KMS-11 (cell line): Measurements from ENCODE around the gene PHC1.

ENCODE experiments used
- H2AFZ ChIP-seq: fragments of 200-600 bp; sonication (generic); 2 replicates; pipeline ENCODE4 v1.6.1; 2016; ENCODE audit warnings: antibody characterized with exemption, mixed run types, low read depth
- H3K27ac ChIP-seq: fragments of 200-600 bp; sonication (generic); 2 replicates; pipeline ENCODE4 v1.6.1; 2016; ENCODE audit warnings: mild to moderate bottlenecking, mixed run types
- H3K27me3 ChIP-seq: fragments of 200-600 bp; sonication (generic); 2 replicates; pipeline ENCODE4 v1.6.1; 2017; ENCODE audit warnings: mild to moderate bottlenecking, low read depth, mixed run types, moderate library complexity; ENCODE audit not compliant: insufficient read depth
- H3K36me3 ChIP-seq: fragments of 200-600 bp; sonication (generic); 2 replicates; pipeline ENCODE4 v1.6.1; 2017; ENCODE audit warnings: mild to moderate bottlenecking, mixed run types; ENCODE audit not compliant: insufficient read depth
- H3K4me1 ChIP-seq: fragments of 200-600 bp; sonication (generic); 2 replicates; pipeline ENCODE4 v1.6.1; 2016; ENCODE audit warnings: mild to moderate bottlenecking, low read depth, mixed run types; ENCODE audit not compliant: poor library complexity, severe bottlenecking
- H3K4me2 ChIP-seq: fragments of 200-600 bp; sonication (generic); 2 replicates; pipeline ENCODE4 v1.7.0; 2016; ENCODE audit warnings: mild to moderate bottlenecking, mixed run types
- H3K4me3 ChIP-seq: fragments of 200-600 bp; sonication (generic); IDR thresholded peaks from 2 replicates; pipeline ENCODE4 v1.6.1; 2017; ENCODE audit warnings: low read depth, low read length, mixed read lengths; ENCODE audit not compliant: insufficient read depth
- H3K79me2 ChIP-seq: fragments of 200-600 bp; sonication (generic); 2 replicates; pipeline ENCODE4 v1.6.1; 2016; ENCODE audit warnings: low read depth, mixed run types; ENCODE audit not compliant: insufficient read depth
- H3K9ac ChIP-seq: fragments of 200-600 bp; sonication (generic); 2 replicates; pipeline ENCODE4 v1.6.1; 2016; ENCODE audit warnings: mild to moderate bottlenecking, mixed run types
- H4K20me1 ChIP-seq: fragments of 200-600 bp; sonication (generic); 2 replicates; pipeline ENCODE4 v1.6.1; 2016; ENCODE audit warnings: mild to moderate bottlenecking, mixed run types; ENCODE audit not compliant: insufficient read depth
- CTCF ChIP-seq: fragments of 200-600 bp; sonication (generic); conservative IDR thresholded peaks from 2 replicates; pipeline ENCODE4 v1.6.1; 2017; ENCODE audit warnings: low read depth, mild to moderate bottlenecking, antibody characterized with exemption, low read length, moderate library complexity, mixed read lengths

The PHC1 gene

GRCh38 chr12:8941691-8942478, 27.6 kb downstream of the PHC1 start:
- Histone ChIP-seq H2AFZ (no peak overlapping the region), H3K4me1 (peaks cover 9% of the 10 kb centered on the region), H3K4me2 (no peak overlapping the region), H3K27ac (no peak overlapping the region), H3K27me3 (no peaks in the 10 kb centered on the region), H3K36me3 (no peaks in the 10 kb centered on the region), H3K9ac (no peak overlapping the region), H3K79me2 (peaks cover 25% of the 10 kb centered on the region), H3K4me3 (no peak overlapping the region), H4K20me1 (no peaks in the 10 kb centered on the region)
- no peak for TF ChIP-seq CTCF

GRCh38 chr12:8943565-8944186, 29.4 kb downstream of the PHC1 start:
- Histone ChIP-seq H3K27me3 (no peaks in the 10 kb centered on the region), H3K36me3 (no peaks in the 10 kb centered on the region)
- no peak for TF ChIP-seq CTCF

GRCh38 chr12:8946733-8947132, 32.4 kb downstream of the PHC1 start:
- no peak overlapping the region for H3K27ac ChIP-seq
- H3K4me3 ChIP-seq, result no peak overlapping the region
- H3K27me3 ChIP-seq, result no peaks in the 10 kb centered on the region
- H3K36me3 ChIP-seq, result no peaks in the 10 kb centered on the region
- no peak overlapping the region for H3K9ac ChIP-seq
- peaks cover 50% of the 10 kb centered on the region for H3K79me2 ChIP-seq
- no peak for TF ChIP-seq CTCF
- no peak overlapping the region for H2AFZ ChIP-seq
- H4K20me1 ChIP-seq, result peaks cover 5% of the 10 kb centered on the region; the same call in 1 of the 2 replicates
- peak overlapping the region; percentile 78 for H3K4me2 ChIP-seq
- H3K4me1 ChIP-seq, result peaks cover 32% of the 10 kb centered on the region

More at GRCh38 chr12:8943565-8944186, 29.4 kb downstream of the PHC1 start:
- Histone ChIP-seq H3K4me2 (no peak overlapping the region), H2AFZ (no peak overlapping the region), H3K4me1 (peaks cover 24% of the 10 kb centered on the region), H4K20me1 (peaks cover 5% of the 10 kb centered on the region; the same call in 1 of the 2 replicates), H3K79me2 (peaks cover 43% of the 10 kb centered on the region), H3K27ac (no peak overlapping the region), H3K4me3 (no peak overlapping the region), H3K9ac (no peak overlapping the region)

- Histone ChIP-seq H3K4me3 (no peak overlapping the region), H3K4me2 (peak overlapping the region; percentile 78), H3K4me1 (peaks cover 32% of the 10 kb centered on the region), H3K9ac (no peak overlapping the region), H3K27me3 (no peaks in the 10 kb centered on the region), H4K20me1 (peaks cover 5% of the 10 kb centered on the region; the same call in 1 of the 2 replicates), H2AFZ (no peak overlapping the region), H3K79me2 (peaks cover 50% of the 10 kb centered on the region), H3K36me3 (no peaks in the 10 kb centered on the region), H3K27ac (no peak overlapping the region)
- no peak for TF ChIP-seq CTCF
Observed at GRCh38 chr12:8947737-8948136, 33.4 kb downstream of the PHC1 start.
